Uterus (tissue), 4 donors: ENCODE measurements around the gene CENPF. TPM values are rescaled to one million over a fixed set of nuclear protein-coding genes. Genes with fewer than 3 reads are reported as not detected.
"Not testable (repeated sequence)": the region's sequence is repeated elsewhere in the genome, so short reads cannot be mapped to it uniquely, and the experiment has no call there.

Source experiments
- DNase-seq, 2 donors: peaks; one replicate each; pipeline ENCODE4 v3.0.0-alpha.2; 2019 to 2020
- H3K27ac ChIP-seq, 2 donors: fragments of 200-600 bp; sonication (generic); 1 replicate in 1 of 2; 2 replicates in 1 of 2; pipeline ENCODE4 v1.5.1; 2016 to 2018
- H3K27me3 ChIP-seq, 2 donors: fragments of 200-600 bp; sonication (generic); one replicate each; pipeline ENCODE4 v1.5.1; 2018 to 2019; ENCODE audit warnings: control low read depth in 1 of 2
- H3K36me3 ChIP-seq, 2 donors: fragments of 200-600 bp; sonication (generic); one replicate each; pipeline ENCODE4 v1.5.1; 2019; ENCODE audit warnings: control low read depth in 1 of 2
- H3K4me1 ChIP-seq, 2 donors: fragments of 200-600 bp; sonication (generic); one replicate each; pipeline ENCODE4 v1.5.1; 2018 to 2019; ENCODE audit warnings: control low read depth in 1 of 2
- H3K4me3 ChIP-seq, 2 donors: fragments of 200-600 bp; sonication (generic); 1 replicate in 1 of 2; 2 replicates in 1 of 2; pipeline ENCODE4 v1.5.1; 2018 to 2019; ENCODE audit warnings: mild to moderate bottlenecking in 1 of 2
- H3K9me3 ChIP-seq, 2 donors: fragments of 200-600 bp; sonication (generic); one replicate each; pipeline ENCODE4 v1.5.1; 2019; ENCODE audit warnings: control low read depth in 1 of 2
- CTCF ChIP-seq, 4 experiments: fragments of 200-600 bp in 2 of 4; fragments of 450-650 bp in 2 of 4; sonication (generic) in 2 of 4; IDR thresholded peaks; one replicate each; pipeline ENCODE4 v1.5.1; 2016 to 2019; ENCODE audit warnings: antibody characterized with exemption in 4 of 4, mild to moderate bottlenecking in 2 of 4, moderate library complexity in 1 of 4
- POLR2A ChIP-seq, 2 donors: fragments of 450-650 bp; IDR thresholded peaks; one replicate each; pipeline ENCODE4 v1.6.1; 2016; ENCODE audit warnings: antibody characterized with exemption in 2 of 2, mild to moderate bottlenecking in 1 of 2, moderate library complexity in 1 of 2
- intact Hi-C: fragments of 100-400 bp; cut with DNase I; formaldehyde crosslinking; loops from one replicate; pipeline ENCODE4 v1.15.1; 2023; ENCODE audit warnings: low total_unique reads
- total RNA-seq, 4 donors: library from RNA; depleted of rRNA in 3 of 4; stranded (reverse); fragments of >200 nt in 3 of 4; gene quantifications; one replicate each; pipeline versions ENCODE4 v1.1.0 to v1.2.4, GENCODE V29; 2014 to 2023
- donor health status: DM: yes; HTN: yes; CAD: no.

CENPF gene
- total RNA-seq, 4 donors from 2014 or later: under 0.01 to 41.2 (median 5.7) TPM

- intact Hi-C loops: no loop called here
- Histone ChIP-seq H3K27ac (no peak overlapping the region), H3K27me3 (no peaks in the 10 kb centered on the region), H3K4me1 (no peaks in the 10 kb centered on the region), H3K4me3 (no peak overlapping the region), H3K36me3 (no peaks in the 10 kb centered on the region), H3K9me3 (no peaks in the 10 kb centered on the region)
- TF ChIP-seq CTCF (IDR thresholded peaks at IDR 0.05) (no peak), POLR2A (IDR thresholded peaks at IDR 0.05) (no peak)
- DNase-seq: no peak
These were observed 31.7 kb upstream of the CENPF start for GRCh38 chr1:214571281-214571680.

GRCh38 chr1:214573386-214574318 lies 29.3 kb upstream of the CENPF start:
- TF ChIP-seq CTCF (IDR thresholded peaks at IDR 0.05): no peak
- no peak for TF ChIP-seq POLR2A (IDR thresholded peaks at IDR 0.05)
- intact Hi-C loops: no loop called here
- Histone ChIP-seq H3K4me3 (no peak overlapping the region), H3K27ac (no peak overlapping the region), H3K9me3 (no peaks in the 10 kb centered on the region), H3K27me3 (no peaks in the 10 kb centered on the region), H3K4me1 (no peaks in the 10 kb centered on the region), H3K36me3 (no peaks in the 10 kb centered on the region)
- DNase-seq: no peak

- Histone ChIP-seq H3K36me3 (no peaks in the 10 kb centered on the region), H3K27me3 (no peaks in the 10 kb centered on the region), H3K4me3 (no peak overlapping the region), H3K27ac (no peak overlapping the region), H3K9me3 (no peaks in the 10 kb centered on the region), H3K4me1 (no peaks in the 10 kb centered on the region)
- DNase-seq: no peak
- TF ChIP-seq CTCF (IDR thresholded peaks at IDR 0.05): no peak
- no peak for TF ChIP-seq POLR2A (IDR thresholded peaks at IDR 0.05)
- intact Hi-C loops: no loop called here
These were observed 28.2 kb upstream of the CENPF start for GRCh38 chr1:214574598-214575411.

GRCh38 chr1:214576120-214576519 lies 26.9 kb upstream of the CENPF start:
- H3K4me1 ChIP-seq, intact Hi-C loops, H3K27ac ChIP-seq, H3K9me3 ChIP-seq, H3K27me3 ChIP-seq, H3K36me3 ChIP-seq, H3K4me3 ChIP-seq, DNase-seq: not testable (repeated sequence)

- H3K27me3 ChIP-seq: no peaks in the 10 kb centered on the region
- no peaks in the 10 kb centered on the region for H3K36me3 ChIP-seq
- H3K4me3 ChIP-seq: no peak overlapping the region
- DNase-seq: no peak
- TF ChIP-seq CTCF (IDR thresholded peaks at IDR 0.05) (no peak), POLR2A (IDR thresholded peaks at IDR 0.05) (no peak)
- H3K27ac ChIP-seq: no peak overlapping the region
- H3K4me1 ChIP-seq: no peaks in the 10 kb centered on the region
- intact Hi-C loops: no loop called here
- no peaks in the 10 kb centered on the region for H3K9me3 ChIP-seq
These were observed 23.8 kb upstream of the CENPF start for GRCh38 chr1:214579183-214579582.
